IMR-90 (cell line): ENCODE data around the gene ZNF423. TPM values are rescaled to one million over a fixed set of nuclear protein-coding genes. Genes with fewer than 3 reads are reported as not detected.

Experiments used
- ATAC-seq: fragments of 200-7000 bp; cut with Tn5 transposase; 2 replicates; pipeline ENCODE4 v1.9.1; 2020; ENCODE audit warnings: low read depth, mild to moderate bottlenecking, moderate library complexity
- BruUV-seq: library from RNA; stranded (reverse); fragments of 400-500 nt; replicated peaks from 2 replicates; lab custom pipeline; 2021; lab: Mats Ljungman, UMichigan
- CTCF ChIA-PET: fragments of 300-600 bp; formaldehyde crosslinking; extraction: SDS; loops from one replicate; lab custom pipeline; 2021; ENCODE audit warnings: antibody characterized with exemption; lab: Yijun Ruan, JAX
- POLR2A ChIA-PET: fragments of 300-600 bp; sonication (Branson Sonifier 250); formaldehyde crosslinking; loops from one replicate; lab custom pipeline; 2022; ENCODE audit warnings: antibody characterized with exemption; ENCODE audit not compliant: unreplicated experiment; lab: Charles Lee
- DNase-seq: peaks from one replicate; pipeline ENCODE4 v3.0.0; 2013
- H2AFZ ChIP-seq: replicated peaks from 2 replicates; pipeline ENCODE3; 2013; ENCODE audit warnings: low read length, mild to moderate bottlenecking; ENCODE audit not compliant: poor library complexity
- H2AK5ac ChIP-seq: 2 replicates; pipeline ENCODE4 v1.6.1; 2013; ENCODE audit warnings: low read depth, low read length, inconsistent platforms
- H2AK9ac ChIP-seq: replicated peaks from 2 replicates; pipeline ENCODE3; 2013; ENCODE audit warnings: mild to moderate bottlenecking, low read depth, low read length, moderate library complexity; ENCODE audit not compliant: poor library complexity
- H2BK120ac ChIP-seq: 2 replicates; pipeline ENCODE4 v1.6.1; 2013; ENCODE audit warnings: low read depth, low read length, inconsistent platforms
- H2BK15ac ChIP-seq: 3 replicates; pipeline ENCODE4 v1.6.1; 2013; ENCODE audit warnings: low read depth, low read length, inconsistent platforms
- H2BK20ac ChIP-seq: 2 replicates; pipeline ENCODE4 v1.6.1; 2013; ENCODE audit warnings: low read depth, mild to moderate bottlenecking, inconsistent platforms, low read length, moderate library complexity
- H2BK5ac ChIP-seq: 2 replicates; pipeline ENCODE4 v1.6.1; 2013; ENCODE audit warnings: mild to moderate bottlenecking, low read depth, low read length, inconsistent platforms; ENCODE audit not compliant: poor library complexity, severe bottlenecking
- H3K14ac ChIP-seq: replicated peaks from 2 replicates; pipeline ENCODE4 v1.6.1; 2013; ENCODE audit warnings: low read depth, low read length, inconsistent platforms
- H3K18ac ChIP-seq: 2 replicates; pipeline ENCODE4 v1.6.1; 2013; ENCODE audit warnings: low read depth, low read length, control low read depth
- H3K23ac ChIP-seq: 2 replicates; pipeline ENCODE4 v1.6.1; 2013; ENCODE audit warnings: low read depth, low read length, inconsistent platforms
- H3K27ac ChIP-seq: 2 replicates; pipeline ENCODE4 v1.5.1; 2013; ENCODE audit warnings: mild to moderate bottlenecking, control low read depth, low read length; ENCODE audit not compliant: insufficient read depth
- H3K27me3 ChIP-seq: 2 replicates; pipeline ENCODE4 v1.6.1; 2013; ENCODE audit warnings: low read length; ENCODE audit not compliant: control insufficient read depth, insufficient read depth
- H3K36me3 ChIP-seq: 2 replicates; pipeline ENCODE4 v1.6.1; 2013; ENCODE audit warnings: low read length, mixed read lengths; ENCODE audit not compliant: control insufficient read depth, insufficient read depth
- H3K4ac ChIP-seq: 2 replicates; pipeline ENCODE4 v1.6.1; 2013; ENCODE audit warnings: low read depth, low read length, inconsistent platforms
- H3K4me1 ChIP-seq: 2 replicates; pipeline ENCODE4 v1.6.1; 2013; ENCODE audit warnings: low read length, mixed read lengths; ENCODE audit not compliant: control insufficient read depth, insufficient read depth
- H3K4me2 ChIP-seq: 2 replicates; pipeline ENCODE4 v1.6.1; 2013; ENCODE audit warnings: low read depth, mild to moderate bottlenecking, control low read depth, low read length, moderate library complexity
- H3K4me3 ChIP-seq: 2 replicates; pipeline ENCODE4 v1.5.1; 2013; ENCODE audit warnings: low read depth, mild to moderate bottlenecking, control low read depth, low read length, moderate library complexity; ENCODE audit not compliant: insufficient read depth
- H3K56ac ChIP-seq: 2 replicates; pipeline ENCODE4 v1.6.1; 2013; ENCODE audit warnings: low read length, inconsistent platforms; ENCODE audit not compliant: insufficient read depth; ENCODE audit errors: extremely low read depth
- H3K79me1 ChIP-seq, 2 experiments: 2 replicates each; pipeline ENCODE4 v1.6.1; 2013; ENCODE audit warnings: low read length in 2 of 2, inconsistent platforms in 1 of 2, low read depth in 1 of 2
- H3K9ac ChIP-seq: 2 replicates; pipeline ENCODE4 v1.6.1; 2013; ENCODE audit warnings: low read depth, low read length, control low read depth
- H3K9me1 ChIP-seq: 2 replicates; pipeline ENCODE4 v1.6.1; 2013; ENCODE audit warnings: low read length, inconsistent platforms; ENCODE audit not compliant: insufficient read depth
- H3K9me3 ChIP-seq: 2 replicates; pipeline ENCODE4 v1.6.1; 2013; ENCODE audit warnings: low read length; ENCODE audit not compliant: control insufficient read depth, insufficient read depth
- H4K20me1 ChIP-seq: 2 replicates; pipeline ENCODE4 v1.6.1; 2013; ENCODE audit warnings: low read length, inconsistent platforms; ENCODE audit not compliant: insufficient read depth
- H4K5ac ChIP-seq: 2 replicates; pipeline ENCODE4 v1.6.1; 2013; ENCODE audit warnings: mild to moderate bottlenecking, low read depth, low read length, control low read depth
- H4K8ac ChIP-seq, 2 experiments: 2 replicates each; pipeline ENCODE4 v1.6.1; 2013; ENCODE audit warnings: low read depth in 2 of 2, low read length in 2 of 2, control low read depth in 1 of 2, inconsistent platforms in 1 of 2
- H4K91ac ChIP-seq: 2 replicates; pipeline ENCODE4 v1.6.1; 2013; ENCODE audit warnings: low read depth, low read length, inconsistent platforms; ENCODE audit not compliant: insufficient read depth
- BHLHE40 ChIP-seq: fragments of 150-350 bp; IDR thresholded peaks from 2 replicates; pipeline ENCODE4 v1.6.1; 2016; ENCODE audit warnings: mild to moderate bottlenecking, low read depth, low read length
- CEBPB ChIP-seq: IDR thresholded peaks from 2 replicates; pipeline ENCODE4 v1.6.1; 2012; ENCODE audit warnings: low read depth, low read length, improper control_type of control experiment
- CHD1 ChIP-seq: IDR thresholded peaks from 2 replicates; pipeline ENCODE4 v1.6.1; 2012; ENCODE audit warnings: low read depth, low read length, improper control_type of control experiment
- CTCF ChIP-seq: conservative IDR thresholded peaks from 2 replicates; pipeline ENCODE4 v1.5.1; 2012; ENCODE audit warnings: mild to moderate bottlenecking, low read depth, low read length, improper control_type of control experiment
- ELK1 ChIP-seq: fragments of 150-350 bp; IDR thresholded peaks from 2 replicates; pipeline ENCODE4 v1.6.1; 2016; ENCODE audit warnings: low read depth, mild to moderate bottlenecking, low read length, moderate library complexity, borderline replicate concordance
- FOS ChIP-seq: fragments of 150-350 bp; IDR thresholded peaks from 2 replicates; pipeline ENCODE4 v1.6.1; 2016; ENCODE audit warnings: low read depth, low read length
- MAFK ChIP-seq: IDR thresholded peaks from 2 replicates; pipeline ENCODE4 v1.6.1; 2012; ENCODE audit warnings: low read depth, low read length, improper control_type of control experiment
- MAZ ChIP-seq: IDR thresholded peaks from 2 replicates; pipeline ENCODE4 v1.6.1; 2012; ENCODE audit warnings: low read depth, mild to moderate bottlenecking, low read length, improper control_type of control experiment, moderate library complexity, borderline replicate concordance
- MXI1 ChIP-seq: IDR thresholded peaks from 2 replicates; pipeline ENCODE4 v1.6.1; 2012; ENCODE audit warnings: low read depth, mild to moderate bottlenecking, low read length, moderate library complexity, borderline replicate concordance
- NFE2L2 ChIP-seq: fragments of 150-350 bp; IDR thresholded peaks from 2 replicates; pipeline ENCODE4 v1.6.1; 2016; ENCODE audit warnings: low read depth, mild to moderate bottlenecking, low read length
- POLR2A ChIP-seq: IDR thresholded peaks from 2 replicates; pipeline ENCODE4 v1.6.1; 2012; ENCODE audit warnings: mild to moderate bottlenecking, low read depth, low read length
- RAD21 ChIP-seq: IDR thresholded peaks from 2 replicates; pipeline ENCODE4 v1.6.1; 2012; ENCODE audit warnings: low read length, improper control_type of control experiment
- RCOR1 ChIP-seq: IDR thresholded peaks from 2 replicates; pipeline ENCODE4 v1.6.1; 2012; ENCODE audit warnings: mild to moderate bottlenecking, low read length, improper control_type of control experiment; ENCODE audit not compliant: insufficient replicate concordance
- RFX5 ChIP-seq: IDR thresholded peaks from 2 replicates; pipeline ENCODE4 v1.8.0; 2012; ENCODE audit warnings: low read depth, mild to moderate bottlenecking, low read length, moderate library complexity
- SMC3 ChIP-seq: fragments of 150-350 bp; IDR thresholded peaks from 2 replicates; pipeline ENCODE4 v1.6.1; 2016; ENCODE audit warnings: low read depth, mild to moderate bottlenecking, antibody characterized with exemption, low read length, moderate library complexity
- USF2 ChIP-seq: fragments of 150-350 bp; IDR thresholded peaks from 2 replicates; pipeline ENCODE4 v1.6.1; 2017; ENCODE audit warnings: mild to moderate bottlenecking, antibody characterized with exemption, low read length, low read depth
- WGBS, 2 experiments: methylation state at CpG; one replicate each; pipeline versions ENCODE4 v1.1.5 to v1.1.7; 2013; ENCODE audit warnings: missing lambda C conversion rate in 2 of 2; ENCODE audit not compliant: insufficient read length in 1 of 2; ENCODE audit errors: extremely low coverage in 2 of 2; 5-methylcytosine and 5-hydroxymethylcytosine counted together
- dilution Hi-C: fragments of 300-500 bp; cut with HindIII; formaldehyde crosslinking; loops from one replicate; pipeline ENCODE4 v1.14.3; 2018; ENCODE audit warnings: low sequenced_read_pairs; ENCODE audit not compliant: unreplicated experiment
- in situ Hi-C: fragments of 300-500 bp; cut with MboI; formaldehyde crosslinking; loops from 3 replicates; pipeline ENCODE4 v1.14.3; 2019; ENCODE audit warnings: low sequenced_read_pairs, inconsistent platforms, mixed read lengths
- intact Hi-C: fragments of 100-400 bp; cut with micrococcal nuclease; formaldehyde crosslinking; loops from 2 replicates; pipeline ENCODE4 v1.10.0; 2022
- polyA plus RNA-seq, 3 experiments: library from polyadenylated mRNA; depleted of rRNA; stranded (reverse); fragments of >200 nt; gene quantifications; 2 replicates each; pipeline ENCODE4 v1.2.3, GENCODE V29; 2012; ENCODE audit warnings: low replicate concordance in 1 of 3
- total RNA-seq: library from RNA; depleted of rRNA; stranded (reverse); fragments of >200 nt; gene quantifications from 2 replicates; pipeline ENCODE4 v1.2.3, GENCODE V29; 2012

The ZNF423 gene
- total and polyA plus RNA-seq, 2 of the 4 experiments (the other 2 are of a cell fraction): under 0.01 to 0.10 TPM

GRCh38 chr16:49513040-49513439 lies 342.9 kb downstream of the ZNF423 start:
- H2BK15ac ChIP-seq: no peak overlapping the region
- H3K27ac ChIP-seq: no peak overlapping the region
- no peak overlapping the region for H2BK120ac ChIP-seq
- no peak overlapping the region for H2AK9ac ChIP-seq
- no TSS peak for BruUV-seq
- H2BK5ac ChIP-seq: no peak overlapping the region
- no peak for TF ChIP-seq MXI1
- TF ChIP-seq BHLHE40: no peak
- no peak for TF ChIP-seq ELK1
- TF ChIP-seq CHD1: no peak
- no peak for TF ChIP-seq RFX5
- no peak for TF ChIP-seq RCOR1
- TF ChIP-seq MAZ: no peak
- no peak for TF ChIP-seq CEBPB
- no peak for TF ChIP-seq USF2
- TF ChIP-seq NFE2L2: no peak
- TF ChIP-seq CTCF: no peak
- no peak for TF ChIP-seq SMC3
- no peak for TF ChIP-seq RAD21
- TF ChIP-seq MAFK: no peak
- no peak for TF ChIP-seq POLR2A
- TF ChIP-seq FOS: no peak
- no peak overlapping the region for H2AK5ac ChIP-seq
- no peaks in the 10 kb centered on the region for H3K4me1 ChIP-seq
- H3K36me3 ChIP-seq: no peaks in the 10 kb centered on the region
- ChIA-PET POLR2A (no interaction called here), CTCF (no interaction called here)
- H3K4me2 ChIP-seq: no peak overlapping the region
- H3K14ac ChIP-seq: no peak overlapping the region
- H4K20me1 ChIP-seq: no peaks in the 10 kb centered on the region
- no CpG with 5 or more reads among the region's 7 CpGs for WGBS, 2 experiments
- in situ Hi-C loops (no loop called here), intact Hi-C loops (no loop called here), dilution Hi-C loops (no loop called here)
- no peak overlapping the region for H3K9ac ChIP-seq
- H3K9me3 ChIP-seq: no peaks in the 10 kb centered on the region
- no peak for DNase-seq
- no peak overlapping the region for H4K91ac ChIP-seq
- H2BK20ac ChIP-seq: no peak overlapping the region
- H2AFZ ChIP-seq: no peak overlapping the region
- H3K23ac ChIP-seq: no peak overlapping the region
- no peaks in the 10 kb centered on the region for H3K79me1 ChIP-seq
- no peak overlapping the region for H3K56ac ChIP-seq
- no peak overlapping the region for H3K4me3 ChIP-seq
- H3K4ac ChIP-seq: no peak overlapping the region
- no peak overlapping the region for H3K18ac ChIP-seq
- H3K27me3 ChIP-seq: no peaks in the 10 kb centered on the region
- H4K5ac ChIP-seq: no peak overlapping the region
- H4K8ac ChIP-seq: no peak overlapping the region
- ATAC-seq: no peak
- no peaks in the 10 kb centered on the region for H3K9me1 ChIP-seq
